ENCODE data around the gene RNPS1.

The RNPS1 gene, protein sequence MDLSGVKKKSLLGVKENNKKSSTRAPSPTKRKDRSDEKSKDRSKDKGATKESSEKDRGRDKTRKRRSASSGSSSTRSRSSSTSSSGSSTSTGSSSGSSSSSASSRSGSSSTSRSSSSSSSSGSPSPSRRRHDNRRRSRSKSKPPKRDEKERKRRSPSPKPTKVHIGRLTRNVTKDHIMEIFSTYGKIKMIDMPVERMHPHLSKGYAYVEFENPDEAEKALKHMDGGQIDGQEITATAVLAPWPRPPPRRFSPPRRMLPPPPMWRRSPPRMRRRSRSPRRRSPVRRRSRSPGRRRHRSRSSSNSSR

DNA sequence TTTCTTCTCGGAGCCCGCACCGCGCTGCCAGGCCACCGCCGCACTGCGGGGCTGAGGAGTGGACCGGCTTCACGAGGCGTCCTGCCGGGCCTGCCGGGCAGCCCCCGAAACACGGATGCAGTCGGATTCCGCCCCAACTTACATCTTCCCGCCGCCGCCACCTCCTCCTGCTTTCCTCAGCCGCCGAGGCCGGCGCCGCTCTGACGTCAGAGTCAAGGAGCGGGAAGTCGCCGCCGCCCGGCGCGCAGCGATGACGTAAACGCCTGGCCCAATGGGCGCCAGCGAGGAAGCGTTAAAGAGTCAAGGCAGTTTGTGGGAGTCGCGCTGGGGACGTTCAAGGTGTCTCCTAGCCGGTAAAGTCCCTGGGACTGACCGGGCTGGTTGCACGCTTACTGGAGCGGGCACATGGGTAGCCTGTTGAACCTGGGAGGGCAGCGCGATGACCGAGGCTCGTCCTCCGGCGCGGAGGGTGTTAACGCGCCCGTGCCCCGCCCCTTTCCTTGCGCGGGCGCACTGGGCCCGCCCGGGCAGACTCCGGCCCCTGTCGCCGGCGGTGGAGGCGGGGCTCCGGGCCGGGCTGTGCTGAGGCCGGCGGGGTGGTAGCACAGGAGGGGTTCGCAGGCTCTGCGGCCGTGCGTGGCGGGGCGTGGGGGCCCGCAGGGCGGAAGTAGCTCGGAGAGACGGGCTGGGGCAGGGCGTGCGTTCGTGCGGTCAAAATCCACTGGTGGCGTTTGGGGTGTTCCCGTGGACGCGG, at the start of gene RNPS1:
RNPS1 (minus strand) TSS at position 214 of the 754 bp plus-strand sequence. CDS start 3,483 bp downstream, outside the sequence.
- peak; percentile 98 for DNase-seq (ENCODE audit: low read depth)
- Histone ChIP-seq H3K27me3 (replicated peaks; ENCODE audit: control insufficient read depth, insufficient read depth, low read length) (no peaks in the 10 kb centered on the region), H3K4me3 (ENCODE audit: low read length) (peak within 1 kb of the TSS; percentile 91), H3K36me3 (ENCODE audit: control insufficient read depth, insufficient read depth, low read length, severe bottlenecking) (peaks cover 13% of the 10 kb centered on the region), H3K4me1 (ENCODE audit: control insufficient read depth, insufficient read depth, low read length) (peaks cover 28% of the 10 kb centered on the region), H3K9me3 (ENCODE audit: control insufficient read depth, low read length) (no peaks in the 10 kb centered on the region), H3K9ac (ENCODE audit: low read length) (peak within 1 kb of the TSS; percentile 91)

DNA sequence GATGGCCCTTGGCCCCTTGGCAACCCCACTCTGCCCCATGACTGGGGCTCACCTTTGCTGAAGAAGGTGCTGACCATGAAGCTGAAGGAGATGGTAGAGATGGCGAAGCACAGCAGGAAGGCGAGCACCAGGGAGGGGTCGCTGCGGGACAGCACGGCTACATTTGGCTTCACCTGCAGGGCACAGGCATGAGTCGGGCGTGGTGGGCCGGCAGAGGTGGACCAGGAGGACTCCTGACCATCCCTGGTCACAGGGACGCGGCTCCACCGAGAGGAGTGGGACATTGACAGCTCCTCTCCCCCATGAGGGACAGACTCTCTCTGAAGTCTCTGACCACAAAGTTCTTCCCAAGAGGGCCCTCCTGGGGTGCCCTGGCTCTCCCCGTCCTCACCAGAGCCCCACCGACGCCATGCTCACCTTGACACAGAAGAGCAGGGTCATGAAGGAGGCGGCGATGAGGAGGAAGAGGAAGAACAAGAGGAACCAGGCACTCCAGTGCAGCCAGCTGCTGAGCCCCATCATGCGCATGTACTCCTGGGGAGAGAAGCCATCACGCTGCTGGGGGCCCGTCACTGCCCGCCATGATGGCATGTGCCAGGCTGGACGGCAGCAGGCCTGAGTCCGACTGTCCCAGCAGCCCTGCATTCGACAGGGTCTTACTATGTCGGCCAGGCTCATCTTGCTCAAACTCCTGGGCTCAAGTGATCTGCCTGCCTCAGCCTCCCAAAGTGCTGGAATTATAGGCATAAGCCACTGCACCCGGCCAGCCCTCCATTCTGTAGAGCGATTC, 49.5 kb upstream of the RNPS1 start:
- no peak overlapping the region for H3K4me3 ChIP-seq (ENCODE audit: low read length)
- no peak for DNase-seq (ENCODE audit: low read depth)
- no peaks in the 10 kb centered on the region for H3K36me3 ChIP-seq (ENCODE audit: control insufficient read depth, insufficient read depth, low read length, severe bottlenecking)
- no peak overlapping the region for H3K9ac ChIP-seq (ENCODE audit: low read length)
- H3K4me1 ChIP-seq (ENCODE audit: control insufficient read depth, insufficient read depth, low read length): no peaks in the 10 kb centered on the region
- no peaks in the 10 kb centered on the region for H3K9me3 ChIP-seq (ENCODE audit: control insufficient read depth, low read length)
- H3K27me3 ChIP-seq (replicated peaks; ENCODE audit: control insufficient read depth, insufficient read depth, low read length): peaks cover 15% of the 10 kb centered on the region

DNA sequence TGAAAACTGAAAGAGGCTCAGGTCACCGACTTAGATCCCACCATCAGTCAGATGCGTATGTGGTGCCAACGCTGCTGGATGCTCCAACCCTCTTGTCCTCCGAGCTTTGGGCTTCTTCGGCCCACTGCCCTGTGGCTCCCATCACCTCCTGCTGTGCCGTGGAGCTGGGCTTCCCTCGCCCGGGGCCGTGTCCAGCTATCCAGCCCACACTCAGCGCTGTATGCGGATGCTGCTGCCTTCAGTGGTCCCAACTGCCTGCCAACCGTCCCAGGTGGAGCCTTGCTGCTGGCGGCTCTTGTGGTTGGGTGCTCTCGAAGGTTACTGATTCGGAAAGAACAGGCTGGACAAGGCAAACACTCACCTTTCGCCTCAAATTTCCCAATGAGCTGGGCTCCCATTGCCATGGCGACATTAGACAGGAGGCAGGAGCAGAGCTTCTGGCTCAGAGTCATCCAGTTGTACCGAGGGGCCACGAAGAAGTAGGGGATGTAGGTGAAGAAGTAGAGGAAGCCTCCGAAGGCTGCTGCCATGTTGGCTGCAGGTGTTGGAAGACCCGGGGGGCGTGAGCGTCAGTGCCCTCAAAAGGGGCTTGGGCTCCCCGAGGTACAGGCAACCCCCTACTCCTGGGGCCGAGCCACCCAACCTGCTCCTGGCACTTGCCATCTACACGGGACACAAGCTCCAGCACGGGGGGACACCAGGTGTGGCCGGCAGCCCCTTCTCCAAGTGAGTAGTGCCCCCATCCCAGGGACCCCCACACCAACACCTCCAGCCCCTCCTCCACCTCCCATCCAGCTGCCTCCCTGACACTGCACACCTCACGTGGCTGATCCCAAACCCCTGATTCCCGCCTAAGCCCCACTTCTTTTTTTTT, 40.4 kb upstream of the RNPS1 start:
- no peak for DNase-seq (ENCODE audit: low read depth)
- no peaks in the 10 kb centered on the region for H3K4me1 ChIP-seq (ENCODE audit: control insufficient read depth, insufficient read depth, low read length)

DNA sequence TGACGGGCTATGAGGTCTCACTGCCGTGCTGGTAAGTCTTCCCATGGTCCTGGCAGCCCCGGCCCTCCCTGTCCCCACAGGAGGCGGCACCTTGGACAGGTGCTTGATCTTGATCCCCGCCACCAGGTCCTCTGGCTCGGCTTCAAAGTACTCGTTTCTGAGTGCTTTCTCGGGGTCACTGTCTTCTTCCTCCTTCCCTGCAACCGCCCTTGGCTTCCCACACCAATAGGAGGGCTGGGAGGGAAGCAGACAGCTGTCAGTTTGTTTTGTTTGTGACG, 31.9 kb upstream of the RNPS1 start:
- H3K27me3 ChIP-seq (replicated peaks; ENCODE audit: control insufficient read depth, insufficient read depth, low read length): peaks cover 21% of the 10 kb centered on the region
- H3K4me1 ChIP-seq (ENCODE audit: control insufficient read depth, insufficient read depth, low read length): no peaks in the 10 kb centered on the region
- H3K4me3 ChIP-seq (ENCODE audit: low read length): no peak overlapping the region
- H3K9ac ChIP-seq (ENCODE audit: low read length): no peak overlapping the region
- no peaks in the 10 kb centered on the region for H3K36me3 ChIP-seq (ENCODE audit: control insufficient read depth, insufficient read depth, low read length, severe bottlenecking)
- no peaks in the 10 kb centered on the region for H3K9me3 ChIP-seq (ENCODE audit: control insufficient read depth, low read length)
- no peak for DNase-seq (ENCODE audit: low read depth)

More for the DNA sequence above, 40.4 kb upstream of the RNPS1 start:
- no peaks in the 10 kb centered on the region for H3K9me3 ChIP-seq (ENCODE audit: control insufficient read depth, low read length)
- H3K4me3 ChIP-seq (ENCODE audit: low read length): no peak overlapping the region
- H3K36me3 ChIP-seq (ENCODE audit: control insufficient read depth, insufficient read depth, low read length, severe bottlenecking): no peaks in the 10 kb centered on the region
- no peak overlapping the region for H3K9ac ChIP-seq (ENCODE audit: low read length)
- H3K27me3 ChIP-seq (replicated peaks; ENCODE audit: control insufficient read depth, insufficient read depth, low read length): peaks cover 10% of the 10 kb centered on the region

DNA sequence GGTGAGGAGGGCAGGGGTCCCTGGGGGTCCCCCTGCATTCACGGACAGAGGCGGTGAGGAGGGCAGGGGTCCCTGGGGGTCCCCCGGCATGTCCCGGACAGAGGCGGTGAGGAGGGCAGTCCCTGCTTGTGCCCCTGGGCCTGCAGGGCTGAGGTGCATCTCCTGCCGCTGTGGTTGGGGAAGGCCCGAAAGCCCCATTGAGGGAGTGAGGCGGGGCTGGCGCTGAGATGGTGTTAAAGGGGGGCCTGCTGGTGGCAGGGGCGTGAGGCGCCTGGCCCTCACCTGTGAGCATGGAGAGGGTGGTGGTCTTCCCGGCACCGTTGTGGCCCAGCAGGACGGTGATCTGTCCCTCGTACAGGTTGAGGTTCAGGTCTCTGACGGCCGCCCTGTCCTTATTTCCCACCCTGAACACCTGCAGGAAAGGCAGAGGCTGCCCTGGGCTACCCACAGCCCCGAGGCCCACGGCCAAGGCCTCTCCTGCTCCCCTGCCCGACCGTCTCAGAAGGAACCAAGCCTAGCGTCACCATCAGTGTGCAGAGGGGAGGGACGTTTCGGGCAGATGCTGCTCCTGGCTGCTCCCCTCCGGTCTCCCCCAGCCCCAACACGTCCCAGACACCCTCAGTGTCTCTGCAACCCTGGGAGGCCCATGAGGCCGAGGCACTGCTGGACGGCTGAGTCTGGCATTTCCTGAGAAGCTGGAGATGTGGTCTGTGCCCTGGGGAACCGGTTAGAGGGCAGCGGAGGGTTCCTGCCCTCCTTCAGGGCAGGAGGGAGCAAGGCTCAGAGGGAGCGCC, 31.4 kb upstream of the RNPS1 start:
- DNase-seq (ENCODE audit: low read depth): no peak

DNA sequence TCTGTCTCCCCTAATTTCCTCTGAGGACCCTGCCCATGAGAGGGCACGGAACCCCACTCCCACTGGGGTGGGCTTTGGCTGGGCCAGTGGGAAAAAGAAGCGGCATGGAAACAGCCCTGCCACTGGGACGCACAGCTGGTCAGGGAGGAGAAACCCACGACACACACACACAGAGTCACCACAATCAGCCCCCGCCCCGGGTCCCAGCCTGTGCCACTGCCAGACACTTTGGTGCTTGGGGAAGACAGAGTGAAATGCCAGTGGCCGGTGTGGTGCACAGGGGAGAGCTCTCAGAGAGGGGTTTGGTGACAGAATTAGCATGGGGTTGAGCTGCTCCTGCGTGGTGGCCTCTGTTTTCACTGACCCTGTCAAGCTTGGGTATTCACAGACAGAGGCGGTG, 30.7 kb upstream of the RNPS1 start:
- no peak overlapping the region for H3K4me3 ChIP-seq (ENCODE audit: low read length)

More for the DNA sequence above, 31.4 kb upstream of the RNPS1 start:
- H3K4me3 ChIP-seq (ENCODE audit: low read length): no peak overlapping the region
- H3K36me3 ChIP-seq (ENCODE audit: control insufficient read depth, insufficient read depth, low read length, severe bottlenecking): no peaks in the 10 kb centered on the region
- no peaks in the 10 kb centered on the region for H3K9me3 ChIP-seq (ENCODE audit: control insufficient read depth, low read length)
- no peaks in the 10 kb centered on the region for H3K4me1 ChIP-seq (ENCODE audit: control insufficient read depth, insufficient read depth, low read length)
- H3K27me3 ChIP-seq (replicated peaks; ENCODE audit: control insufficient read depth, insufficient read depth, low read length): peaks cover 21% of the 10 kb centered on the region
- H3K9ac ChIP-seq (ENCODE audit: low read length): no peak overlapping the region

DNA sequence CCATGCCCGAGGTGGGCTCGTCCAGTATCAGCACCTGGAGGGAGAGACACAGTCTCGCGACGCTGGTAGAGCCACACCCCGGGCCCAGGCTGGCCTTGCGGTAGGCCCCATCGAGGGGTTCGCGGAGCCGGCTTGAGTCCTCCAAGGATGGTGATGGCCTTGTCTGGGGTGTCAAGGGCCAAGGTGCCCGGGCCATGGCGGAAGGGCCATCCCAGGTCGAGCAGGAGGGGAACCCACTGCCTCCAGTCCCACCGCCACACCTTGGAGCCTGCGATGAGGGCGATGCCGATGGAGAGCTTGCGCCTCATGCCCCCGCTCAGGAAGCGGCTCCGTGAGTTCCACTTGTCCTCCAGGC, 29.6 kb upstream of the RNPS1 start:
- H3K4me3 ChIP-seq (ENCODE audit: low read length): no peak overlapping the region

More for the DNA sequence above, 30.7 kb upstream of the RNPS1 start:
- Histone ChIP-seq H3K36me3 (ENCODE audit: control insufficient read depth, insufficient read depth, low read length, severe bottlenecking) (no peaks in the 10 kb centered on the region), H3K9me3 (ENCODE audit: control insufficient read depth, low read length) (no peaks in the 10 kb centered on the region), H3K27me3 (replicated peaks; ENCODE audit: control insufficient read depth, insufficient read depth, low read length) (peaks cover 21% of the 10 kb centered on the region), H3K9ac (ENCODE audit: low read length) (no peak overlapping the region), H3K4me1 (ENCODE audit: control insufficient read depth, insufficient read depth, low read length) (no peaks in the 10 kb centered on the region)
- no peak for DNase-seq (ENCODE audit: low read depth)

DNA sequence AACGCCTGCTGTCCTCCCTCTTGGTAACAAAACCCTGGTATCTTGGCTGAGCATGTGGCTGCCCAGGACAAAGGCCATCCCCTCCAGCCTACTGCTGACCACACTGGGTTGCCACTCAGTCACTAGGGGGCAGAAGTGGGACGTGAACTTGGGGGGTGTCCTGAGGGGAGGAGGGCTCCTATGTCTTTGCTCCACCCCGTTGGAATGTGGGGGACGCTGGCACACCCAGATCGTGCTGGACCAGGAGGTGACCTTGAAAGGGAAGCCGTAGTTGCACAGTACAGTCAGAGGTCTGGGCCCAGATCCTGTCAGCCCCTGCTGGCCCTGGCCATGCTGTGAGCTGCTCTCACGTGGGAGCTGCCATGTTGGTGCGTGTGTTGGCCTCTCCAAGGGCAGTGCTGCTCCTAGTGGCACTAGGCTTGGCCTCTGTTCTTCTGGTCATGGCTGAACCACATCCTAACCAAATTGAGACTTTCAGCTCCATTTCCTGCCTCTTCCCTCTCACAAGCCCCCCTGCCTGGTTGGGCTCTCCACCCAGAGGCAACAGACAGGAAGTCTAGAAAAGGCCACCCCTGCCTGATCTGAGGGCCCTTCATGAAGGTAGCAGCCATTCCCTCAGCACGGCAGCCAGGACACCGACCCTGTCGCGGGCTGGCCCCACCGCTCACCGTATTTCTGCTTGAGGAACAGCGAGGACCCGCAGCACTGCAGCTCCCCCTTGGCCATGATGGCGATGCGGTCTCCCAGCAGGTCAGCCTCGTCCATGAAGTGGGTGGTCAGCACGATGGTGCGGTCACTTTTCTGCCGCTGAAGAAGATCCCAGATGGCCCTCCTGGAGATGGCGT, 29.0 kb upstream of the RNPS1 start:
- no peak overlapping the region for H3K4me3 ChIP-seq (ENCODE audit: low read length)

More for the DNA sequence above, 29.6 kb upstream of the RNPS1 start:
- Histone ChIP-seq H3K9me3 (ENCODE audit: control insufficient read depth, low read length) (no peaks in the 10 kb centered on the region), H3K27me3 (replicated peaks; ENCODE audit: control insufficient read depth, insufficient read depth, low read length) (peaks cover 21% of the 10 kb centered on the region), H3K36me3 (ENCODE audit: control insufficient read depth, insufficient read depth, low read length, severe bottlenecking) (no peaks in the 10 kb centered on the region), H3K9ac (ENCODE audit: low read length) (no peak overlapping the region), H3K4me1 (ENCODE audit: control insufficient read depth, insufficient read depth, low read length) (no peaks in the 10 kb centered on the region)
- no peak for DNase-seq (ENCODE audit: low read depth)

DNA sequence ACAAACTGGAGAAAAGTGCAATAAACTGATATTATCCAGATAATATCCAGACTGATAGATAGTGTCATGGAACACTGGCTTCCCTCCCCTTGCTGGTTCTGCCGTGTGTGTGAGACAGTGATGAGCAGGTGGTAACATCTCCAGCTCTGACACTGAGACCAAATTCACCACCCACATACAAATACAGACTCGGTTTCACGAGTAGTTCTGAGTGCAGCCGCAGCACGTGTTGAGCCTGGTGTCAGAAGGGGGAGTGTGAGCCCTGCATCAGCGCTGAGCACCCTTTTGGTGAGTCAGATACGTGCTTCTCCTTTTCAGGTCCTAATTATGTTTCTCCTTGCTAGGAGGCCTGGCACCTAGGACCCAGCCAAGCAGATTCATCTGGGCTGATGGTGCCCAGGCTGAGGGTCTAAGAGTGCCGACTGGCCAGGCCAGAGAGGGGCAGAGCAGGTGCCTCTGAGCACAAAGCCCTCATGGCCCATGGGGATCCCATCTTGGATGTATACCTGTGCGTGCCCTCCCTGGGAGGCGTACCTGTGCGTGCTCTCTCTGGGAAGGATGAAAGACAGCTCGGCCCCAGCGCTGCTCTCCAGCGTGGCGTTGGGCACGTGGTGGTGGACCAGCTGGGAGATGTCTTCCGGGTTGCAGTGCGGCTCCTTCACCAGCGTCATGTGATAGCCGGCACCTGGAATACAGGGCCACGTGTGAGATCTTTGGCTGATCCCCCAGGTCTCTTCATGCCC, 27.3 kb upstream of the RNPS1 start:
- no peaks in the 10 kb centered on the region for H3K4me1 ChIP-seq (ENCODE audit: control insufficient read depth, insufficient read depth, low read length)
- H3K9ac ChIP-seq (ENCODE audit: low read length): no peak overlapping the region
- no peak overlapping the region for H3K4me3 ChIP-seq (ENCODE audit: low read length)
- peaks cover 16% of the 10 kb centered on the region for H3K27me3 ChIP-seq (replicated peaks; ENCODE audit: control insufficient read depth, insufficient read depth, low read length)
- DNase-seq (ENCODE audit: low read depth): no peak
- H3K9me3 ChIP-seq (ENCODE audit: control insufficient read depth, low read length): no peaks in the 10 kb centered on the region
- no peaks in the 10 kb centered on the region for H3K36me3 ChIP-seq (ENCODE audit: control insufficient read depth, insufficient read depth, low read length, severe bottlenecking)

More for the DNA sequence above, 29.0 kb upstream of the RNPS1 start:
- no peaks in the 10 kb centered on the region for H3K36me3 ChIP-seq (ENCODE audit: control insufficient read depth, insufficient read depth, low read length, severe bottlenecking)
- no peaks in the 10 kb centered on the region for H3K4me1 ChIP-seq (ENCODE audit: control insufficient read depth, insufficient read depth, low read length)
- H3K9ac ChIP-seq (ENCODE audit: low read length): no peak overlapping the region
- H3K27me3 ChIP-seq (replicated peaks; ENCODE audit: control insufficient read depth, insufficient read depth, low read length): peaks cover 21% of the 10 kb centered on the region
- no peaks in the 10 kb centered on the region for H3K9me3 ChIP-seq (ENCODE audit: control insufficient read depth, low read length)
- DNase-seq (ENCODE audit: low read depth): peak; percentile 48
